Caco-2 (cell line): Measurements from ENCODE around the gene SLC37A1. TPM values are rescaled to one million over a fixed set of nuclear protein-coding genes. Genes with fewer than 3 reads are reported as not detected.

Experiments
- BruUV-seq: library from RNA; stranded (reverse); fragments of 400-500 nt; replicated peaks from 2 replicates; lab custom pipeline; 2021; lab: Mats Ljungman, UMichigan
- CTCF ChIA-PET: fragments of 300-600 bp; sonication (Branson Sonifier 250); formaldehyde crosslinking; loops from one replicate; lab custom pipeline; 2022; ENCODE audit warnings: antibody characterized with exemption; lab: Charles Lee
- POLR2A ChIA-PET: fragments of 300-600 bp; sonication (Branson Sonifier 250); formaldehyde crosslinking; loops from one replicate; lab custom pipeline; 2022; ENCODE audit warnings: antibody characterized with exemption; lab: Charles Lee
- DNase-seq, 2 experiments: peaks; one replicate each; pipeline versions ENCODE4 v3.0.0 to v3.0.0-alpha.2; 2020 to 2022
- H3K27me3 ChIP-seq: replicated peaks from 2 replicates; pipeline ENCODE4 v1.6.0; 2011; ENCODE audit warnings: low read length; ENCODE audit not compliant: control insufficient read depth, insufficient read depth
- H3K36me3 ChIP-seq: 2 replicates; pipeline ENCODE4 v1.5.1; 2011; ENCODE audit warnings: low read length; ENCODE audit not compliant: control insufficient read depth, insufficient read depth
- H3K4me1 ChIP-seq: fragments of 250-450 bp; sonication (Bioruptor Pico); 2 replicates; pipeline ENCODE4 v1.5.1; 2020; ENCODE audit warnings: mild to moderate bottlenecking
- H3K4me3 ChIP-seq: 2 replicates; pipeline ENCODE4 v1.5.1; 2011; ENCODE audit warnings: low read depth, mild to moderate bottlenecking, control low read depth, low read length
- H3K9me3 ChIP-seq: fragments of 250-450 bp; sonication (Bioruptor Pico); 2 replicates; pipeline ENCODE4 v1.5.1; 2020; ENCODE audit warnings: mild to moderate bottlenecking, moderate library complexity
- H3K27ac Mint-ChIP-seq: one replicate; pipeline ENCODE4 v1.8.0; 2022; ENCODE audit warnings: mixed read lengths; ENCODE audit not compliant: unreplicated experiment
- H3K27me3 Mint-ChIP-seq: one replicate; pipeline ENCODE4 v1.8.0; 2022; ENCODE audit warnings: mixed read lengths; ENCODE audit not compliant: insufficient read depth, unreplicated experiment
- H3K36me3 Mint-ChIP-seq: one replicate; pipeline ENCODE4 v1.8.0; 2022; ENCODE audit warnings: mild to moderate bottlenecking, mixed read lengths; ENCODE audit not compliant: insufficient read depth, unreplicated experiment
- H3K4me1 Mint-ChIP-seq: one replicate; pipeline ENCODE4 v1.8.0; 2022; ENCODE audit warnings: low read depth, mixed read lengths; ENCODE audit not compliant: unreplicated experiment
- H3K4me3 Mint-ChIP-seq: one replicate; pipeline ENCODE4 v1.8.0; 2022; ENCODE audit warnings: mild to moderate bottlenecking, moderate library complexity, mixed read lengths; ENCODE audit not compliant: unreplicated experiment
- H3K9me3 Mint-ChIP-seq: one replicate; pipeline ENCODE4 v1.8.0; 2022; ENCODE audit warnings: mixed read lengths; ENCODE audit not compliant: unreplicated experiment
- intact Hi-C: fragments of 100-400 bp; cut with micrococcal nuclease; formaldehyde crosslinking; loops from one replicate; pipeline ENCODE4 v1.10.0; 2022; ENCODE audit not compliant: unreplicated experiment
- total RNA-seq: library from RNA; stranded (reverse); gene quantifications from 2 replicates; pipeline ENCODE4 v1.2.3, GENCODE V29; 2022
- TF ChIP-seq, protein P1 (sequence below), 2 experiments: fragments of 200-600 bp in 1 of 2; IDR thresholded peaks; 1 replicate in 1 of 2; 2 replicates in 1 of 2; pipeline versions ENCODE4 v1.5.1 to v1.8.0; 2011 to 2022; ENCODE audit warnings: antibody characterized with exemption in 1 of 2, control low read depth in 1 of 2, inconsistent platforms in 1 of 2, low read depth in 1 of 2, low read length in 1 of 2, mild to moderate bottlenecking in 1 of 2, moderate library complexity in 1 of 2; ENCODE audit not compliant: insufficient read depth in 1 of 2, severe bottlenecking in 1 of 2, unreplicated experiment in 1 of 2

The SLC37A1 gene
- total RNA-seq, 1 experiment from 2014 or later = 9.8 TPM

DNA sequence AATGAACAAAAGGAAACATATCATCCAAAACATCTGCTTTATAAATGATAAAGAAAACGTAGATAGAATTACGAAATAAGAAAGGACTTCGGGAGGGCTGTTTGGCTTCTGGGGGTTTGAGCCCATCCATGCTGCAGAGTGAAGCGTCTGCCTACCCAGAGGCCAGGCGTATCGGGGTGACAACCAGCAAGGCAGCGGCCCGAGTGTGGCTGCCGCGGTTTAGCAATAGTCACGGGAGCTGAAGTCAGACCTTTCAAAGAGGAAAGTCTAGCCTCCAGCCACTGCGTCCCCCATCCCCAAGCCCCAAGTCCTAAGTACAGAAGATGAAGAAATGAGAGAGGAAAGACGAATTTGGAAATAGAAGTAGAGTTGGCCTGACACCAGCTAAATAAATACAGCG lies 8.6 kb downstream of the SLC37A1 start:
- no peak overlapping the region for H3K27ac Mint-ChIP-seq
- no peak for DNase-seq
- H3K4me1 Mint-ChIP-seq = peaks cover 6% of the 10 kb centered on the region
- Histone ChIP-seq H3K9me3 (no peaks in the 10 kb centered on the region), H3K36me3 (no peaks in the 10 kb centered on the region), H3K4me3 (no peak overlapping the region), H3K4me1 (no peaks in the 10 kb centered on the region), H3K27me3 (no peaks in the 10 kb centered on the region)
- BruUV-seq = no TSS peak
- ChIA-PET POLR2A (no interaction called here), CTCF (no interaction called here)
- no peaks in the 10 kb centered on the region for H3K9me3 Mint-ChIP-seq
- no peaks in the 10 kb centered on the region for H3K27me3 Mint-ChIP-seq
- TF ChIP-seq, protein P1, sequence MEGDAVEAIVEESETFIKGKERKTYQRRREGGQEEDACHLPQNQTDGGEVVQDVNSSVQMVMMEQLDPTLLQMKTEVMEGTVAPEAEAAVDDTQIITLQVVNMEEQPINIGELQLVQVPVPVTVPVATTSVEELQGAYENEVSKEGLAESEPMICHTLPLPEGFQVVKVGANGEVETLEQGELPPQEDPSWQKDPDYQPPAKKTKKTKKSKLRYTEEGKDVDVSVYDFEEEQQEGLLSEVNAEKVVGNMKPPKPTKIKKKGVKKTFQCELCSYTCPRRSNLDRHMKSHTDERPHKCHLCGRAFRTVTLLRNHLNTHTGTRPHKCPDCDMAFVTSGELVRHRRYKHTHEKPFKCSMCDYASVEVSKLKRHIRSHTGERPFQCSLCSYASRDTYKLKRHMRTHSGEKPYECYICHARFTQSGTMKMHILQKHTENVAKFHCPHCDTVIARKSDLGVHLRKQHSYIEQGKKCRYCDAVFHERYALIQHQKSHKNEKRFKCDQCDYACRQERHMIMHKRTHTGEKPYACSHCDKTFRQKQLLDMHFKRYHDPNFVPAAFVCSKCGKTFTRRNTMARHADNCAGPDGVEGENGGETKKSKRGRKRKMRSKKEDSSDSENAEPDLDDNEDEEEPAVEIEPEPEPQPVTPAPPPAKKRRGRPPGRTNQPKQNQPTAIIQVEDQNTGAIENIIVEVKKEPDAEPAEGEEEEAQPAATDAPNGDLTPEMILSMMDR (IDR thresholded peaks at IDR 0.05; ENCODE audit: insufficient read depth in 1 of 2, low read depth in 1 of 2, low read length in 1 of 2, severe bottlenecking in 1 of 2, unreplicated experiment in 1 of 2) = no peak
- intact Hi-C loops = no loop called here
- H3K4me3 Mint-ChIP-seq = no peak overlapping the region
- peaks cover 5% of the 10 kb centered on the region for H3K36me3 Mint-ChIP-seq

GRCh38 chr21:42522771-42523170 lies 9.1 kb downstream of the SLC37A1 start:
- Mint-ChIP-seq H3K9me3 (no peaks in the 10 kb centered on the region), H3K36me3 (peaks cover 5% of the 10 kb centered on the region), H3K27ac (no peak overlapping the region), H3K27me3 (no peaks in the 10 kb centered on the region), H3K4me3 (no peak overlapping the region), H3K4me1 (peaks cover 6% of the 10 kb centered on the region)
- no peaks in the 10 kb centered on the region for H3K9me3 ChIP-seq
- no peaks in the 10 kb centered on the region for H3K27me3 ChIP-seq
- DNase-seq = no peak
- TF ChIP-seq, protein P1 (IDR thresholded peaks at IDR 0.05; ENCODE audit: insufficient read depth in 1 of 2, low read depth in 1 of 2, low read length in 1 of 2, severe bottlenecking in 1 of 2, unreplicated experiment in 1 of 2) = no peak
- ChIA-PET CTCF (no interaction called here), POLR2A (no interaction called here)
- no peaks in the 10 kb centered on the region for H3K4me1 ChIP-seq
- intact Hi-C loops = no loop called here
- no peak overlapping the region for H3K4me3 ChIP-seq
- no TSS peak for BruUV-seq
- H3K36me3 ChIP-seq = no peaks in the 10 kb centered on the region; the same call in 1 of the 2 replicates

- H3K36me3 Mint-ChIP-seq = peaks cover 5% of the 10 kb centered on the region
- no TSS peak for BruUV-seq
- H3K9me3 Mint-ChIP-seq = no peaks in the 10 kb centered on the region
- intact Hi-C loops = no loop called here
- H3K27me3 Mint-ChIP-seq = no peaks in the 10 kb centered on the region
- H3K4me3 ChIP-seq = no peak overlapping the region
- H3K27me3 ChIP-seq = no peaks in the 10 kb centered on the region
- TF ChIP-seq, protein P1 (IDR thresholded peaks at IDR 0.05; ENCODE audit: insufficient read depth in 1 of 2, low read depth in 1 of 2, low read length in 1 of 2, severe bottlenecking in 1 of 2, unreplicated experiment in 1 of 2) = no peak
- H3K27ac Mint-ChIP-seq = no peak overlapping the region
- H3K9me3 ChIP-seq = no peaks in the 10 kb centered on the region
- DNase-seq = no peak
- H3K36me3 ChIP-seq = no peaks in the 10 kb centered on the region; the same call in 1 of the 2 replicates
- H3K4me1 Mint-ChIP-seq = peaks cover 6% of the 10 kb centered on the region
- H3K4me3 Mint-ChIP-seq = no peak overlapping the region
- CTCF ChIA-PET = no interaction called here
- POLR2A ChIA-PET = no interaction called here
- no peaks in the 10 kb centered on the region for H3K4me1 ChIP-seq
These were observed 9.6 kb downstream of the SLC37A1 start for GRCh38 chr21:42523211-42523610.
